Heart right ventricle (tissue), 16 donors: Measurements from ENCODE around the gene LCE5A. TPM values are rescaled to one million over a fixed set of nuclear protein-coding genes. Genes with fewer than 3 reads are reported as not detected.

Experiments used
- ATAC-seq, 8 donors: fragments of 200-7000 bp; cut with Tn5 transposase; one replicate each; pipeline ENCODE4 v1.9.1; 2020; ENCODE audit warnings: mild to moderate bottlenecking in 8 of 8, moderate library complexity in 8 of 8, moderate number of reproducible peaks in 1 of 8
- DNase-seq, 2 donors: peaks; one replicate each; pipeline ENCODE4 v3.0.0-alpha.2; 2020
- H3K27ac ChIP-seq, 10 donors: fragments of 200-600 bp; sonication (generic) in 2 of 10; one replicate each; pipeline versions ENCODE4 v1.5.0 to v1.8.0; 2020 to 2022; ENCODE audit warnings: mild to moderate bottlenecking in 3 of 10
- H3K27me3 ChIP-seq, 7 donors: fragments of 200-600 bp; one replicate each; pipeline ENCODE4 v1.8.0; 2021 to 2022; ENCODE audit warnings: mild to moderate bottlenecking in 2 of 7
- H3K36me3 ChIP-seq, 9 donors: fragments of 200-600 bp; sonication (generic) in 1 of 9; one replicate each; pipeline versions ENCODE4 v1.5.0 to v1.8.0; 2020 to 2022; ENCODE audit warnings: mild to moderate bottlenecking in 2 of 9
- H3K4me1 ChIP-seq, 9 donors: fragments of 200-600 bp; sonication (generic) in 1 of 9; one replicate each; pipeline versions ENCODE4 v1.5.0 to v1.8.0; 2020 to 2022; ENCODE audit warnings: mild to moderate bottlenecking in 4 of 9
- H3K4me3 ChIP-seq, 10 donors: fragments of 200-600 bp; sonication (generic) in 2 of 10; one replicate each; pipeline versions ENCODE4 v1.5.0 to v1.8.0; 2020 to 2022; ENCODE audit warnings: mild to moderate bottlenecking in 7 of 10, moderate library complexity in 2 of 10
- H3K9me3 ChIP-seq, 11 donors: fragments of 200-600 bp in 10 of 11; sonication (generic) in 2 of 11; one replicate each; pipeline versions ENCODE4 v1.5.0 to v1.8.0; 2013 to 2022; ENCODE audit warnings: mild to moderate bottlenecking in 2 of 11, control low read depth in 1 of 11, moderate library complexity in 1 of 11
- CTCF ChIP-seq, 9 donors: fragments of 200-600 bp; sonication (generic) in 2 of 9; IDR thresholded peaks; one replicate each; pipeline versions ENCODE4 v1.5.0 to v1.8.0; 2021 to 2022; ENCODE audit warnings: antibody characterized with exemption in 9 of 9, mild to moderate bottlenecking in 5 of 9, moderate library complexity in 1 of 9
- WGBS, 2 donors: extraction: QIAGEN DNeasy Blood & Tissue Kit; methylation state at CpG; one replicate each; pipeline ENCODE4 v1.1.7; 2013; ENCODE audit warnings: inconsistent platforms in 1 of 2; 5-methylcytosine and 5-hydroxymethylcytosine counted together
- intact Hi-C, 10 donors: fragments of 100-400 bp; cut with DNase I; formaldehyde crosslinking; loops; one replicate each; pipeline versions ENCODE4 v1.11.1 to v1.14.2; 2022
- polyA plus RNA-seq, 2 donors: library from polyadenylated mRNA; stranded (reverse); fragments of 200-250 nt; gene quantifications; one replicate each; pipeline ENCODE4 v1.2.3, GENCODE V29; 2013
- total RNA-seq, 10 donors: library from RNA; stranded (reverse); fragmentation: NEBNext Ultra II Directional in 3 of 10; extraction: Animal tissue kit (Norgen Biotek cat#: 25700) in 3 of 10; gene quantifications; one replicate each; pipeline versions ENCODE4 v1.2.1 to v1.2.4, GENCODE V29; 2021 to 2023
- donor health status: Arrhythmogenic right ventricular cardiomyopathy.
- donor health status: ischemic (EF 13 %, LVEDD 7.1; RV severe dilation, severe dysfunction).
- donor health status: healthy with polysubstance abuse.
- donor health status: DM: no; HTN: yes; CAD: no.
- donor health status: DM: no; HTN: no; CAD: no.
- donor health status: ischemic (EF 25% LVEDD 6.9; RV normal size, moderate dysfunction).
- donor health status: ischemic (EF 25% LVEDD 5.7; RV mildly dilated, moderate dysfunction).
- donor health status: healthy.
- donor health status: DM: yes; HTN: yes; CAD: no.
- donor health status: Ischemic cardiomyopathy.
- donor health status: ischemic (EF 35%, LVEDD 5.7; RV mildly dilated, moderate dysfunction).
- donor health status: nonischemic (EF 11% LVEDD 7.7; RV severe dilation, severe dysfunction).
- donor health status: DM: yes; HTN: yes; CAD: no.
- donor health status: PGD.
- donor health status: ischemic (EF 29% LVEDD 5.4; RV normal size, mild dysfunction).
- donor health status: nonischemic (EF 23%, LVEDD 6.1; RV moderate dilation, normal function).

Gene LCE5A
- total and polyA plus RNA-seq, 12 donors = 0.07 TPM; not detected in 11

GRCh38 chr1:152473887-152474537, 36.6 kb upstream of the LCE5A start:
- peaks cover 0 to 39% (median 18%) of the 10 kb centered on the region in 11 donors for H3K9me3 ChIP-seq
- 65 to 72% methylated on average over 4 of the region's 4 CpGs for whole genome bisulfite sequencing, 2 donors

DNA sequence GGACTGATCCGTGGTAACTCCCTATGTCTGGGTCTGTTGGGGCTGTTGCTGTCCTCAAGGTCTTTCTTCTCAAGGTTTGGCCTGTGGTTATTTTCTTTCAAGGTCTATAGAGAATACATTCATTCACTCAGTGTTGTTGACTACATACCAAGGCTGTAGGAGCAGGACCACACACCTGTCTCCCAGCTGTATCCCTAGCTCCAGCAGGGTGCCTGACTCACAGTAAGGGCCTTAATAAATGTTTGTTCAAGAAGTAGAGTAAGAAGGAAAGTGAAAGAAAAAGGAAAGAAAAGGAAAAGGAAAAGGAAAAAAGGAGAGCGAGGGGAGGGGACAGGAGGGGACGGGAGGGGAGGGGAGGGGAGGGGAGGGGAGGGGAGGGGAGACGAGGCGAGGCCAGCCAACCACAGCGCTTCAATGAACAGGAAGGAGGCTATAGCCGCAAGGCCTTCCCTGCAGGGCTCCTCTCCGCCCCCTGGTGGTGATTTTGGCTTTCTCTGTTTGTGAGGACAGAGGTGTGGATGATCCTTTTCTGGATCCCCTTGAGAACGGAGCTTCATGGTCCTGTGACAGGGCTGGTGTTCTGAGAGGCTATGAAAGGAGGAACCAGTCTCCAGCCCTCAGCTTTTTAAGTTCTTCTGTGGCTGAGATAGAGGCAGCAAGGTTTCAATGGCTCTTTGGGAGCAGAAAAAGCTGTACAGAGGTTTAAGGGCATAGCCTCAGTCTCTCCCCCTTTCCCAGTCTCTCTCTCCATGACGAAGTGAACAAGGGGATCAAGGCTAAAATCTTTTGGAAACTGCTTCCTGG, 30.6 kb upstream of the LCE5A start:
- Histone ChIP-seq H3K36me3 (no peaks in the 10 kb centered on the region), H3K4me1 (no peaks in the 10 kb centered on the region), H3K27me3 (no peaks in the 10 kb centered on the region), H3K9me3 (peaks cover 0 to 35% (median 18%) of the 10 kb centered on the region in 11 donors), H3K27ac (no peak overlapping the region), H3K4me3 (no peak overlapping the region)
- ATAC-seq = peak in 1 of 8 donors; percentile 37
- 36 to 44% methylated on average over 10 of the region's 10 CpGs for WGBS, 2 donors
- DNase-seq = peak in 1 of 2 donors; percentile 23
- TF ChIP-seq CTCF (IDR thresholded peaks at IDR 0.05) = peak in 7 of 9 donors; percentile 26 to 48 (median 41)
- intact Hi-C loops = no loop called here

More at GRCh38 chr1:152473887-152474537, 36.6 kb upstream of the LCE5A start:
- ATAC-seq (no peak), DNase-seq (no peak)
- TF ChIP-seq CTCF (IDR thresholded peaks at IDR 0.05) = no peak
- Histone ChIP-seq H3K4me3 (no peak overlapping the region), H3K27me3 (peaks cover 0 to 21% (median 9%) of the 10 kb centered on the region in 7 donors), H3K36me3 (no peaks in the 10 kb centered on the region), H3K27ac (no peak overlapping the region), H3K4me1 (no peaks in the 10 kb centered on the region)
- intact Hi-C loops = no loop called here

- H3K36me3 ChIP-seq = no peaks in the 10 kb centered on the region
- TF ChIP-seq CTCF (IDR thresholded peaks at IDR 0.05) = no peak
- intact Hi-C loops = no loop called here
- H3K4me1 ChIP-seq = no peaks in the 10 kb centered on the region
- H3K9me3 ChIP-seq = peaks cover 0 to 16% (median 8%) of the 10 kb centered on the region in 11 donors
- no peak overlapping the region for H3K27ac ChIP-seq
- H3K27me3 ChIP-seq = peaks cover 0 to 3% (median 0%) of the 10 kb centered on the region in 7 donors
- ATAC-seq = no peak
- WGBS, 2 donors = 69 to 75% methylated on average over 8 of the region's 8 CpGs
- H3K4me3 ChIP-seq = no peak overlapping the region
- no peak for DNase-seq
These were observed 28.5 kb upstream of the LCE5A start for GRCh38 chr1:152481869-152482664.

GRCh38 chr1:152486400-152487006, 24.1 kb upstream of the LCE5A start:
- ATAC-seq = no peak
- Histone ChIP-seq H3K4me1 (no peaks in the 10 kb centered on the region), H3K27ac (no peak overlapping the region), H3K9me3 (peaks cover 0 to 13% (median 0%) of the 10 kb centered on the region in 11 donors), H3K27me3 (peaks cover 0 to 3% (median 0%) of the 10 kb centered on the region in 7 donors), H3K4me3 (no peak overlapping the region), H3K36me3 (no peaks in the 10 kb centered on the region)
- TF ChIP-seq CTCF (IDR thresholded peaks at IDR 0.05) = peak in 5 of 9 donors; percentile 6 to 45 (median 24)
- intact Hi-C loops = no loop called here
- WGBS, 2 donors = 50 to 53% methylated on average over 3 of the region's 3 CpGs
- no peak for DNase-seq
